Muscle layer of colon (tissue), 2 donors: ENCODE results near the gene RAP1A.
"Not testable (repeated sequence)": the region's sequence is repeated elsewhere in the genome, so short reads cannot be mapped to it uniquely, and the experiment has no call there.

Source experiments
- H3K27ac ChIP-seq: one replicate; pipeline ENCODE4 v1.7.0; 2013; ENCODE audit warnings: low read depth, mild to moderate bottlenecking, low read length, moderate library complexity
- H3K27me3 ChIP-seq, 2 donors: one replicate each; pipeline ENCODE4 v1.7.0; 2013; ENCODE audit warnings: low read length in 2 of 2, mild to moderate bottlenecking in 2 of 2; ENCODE audit not compliant: insufficient read depth in 2 of 2, control insufficient read depth in 1 of 2
- H3K36me3 ChIP-seq: one replicate; pipeline ENCODE4 v1.7.0; 2013; ENCODE audit warnings: mild to moderate bottlenecking, low read length; ENCODE audit not compliant: insufficient read depth
- H3K4me1 ChIP-seq: one replicate; pipeline ENCODE4 v1.7.0; 2013; ENCODE audit warnings: mild to moderate bottlenecking, low read length; ENCODE audit not compliant: insufficient read depth
- H3K4me3 ChIP-seq, 2 donors: one replicate each; pipeline ENCODE4 v1.7.0; 2013; ENCODE audit warnings: low read length in 2 of 2, low read depth in 1 of 2, mild to moderate bottlenecking in 1 of 2, moderate library complexity in 1 of 2
- H3K9ac ChIP-seq: one replicate; pipeline ENCODE4 v1.7.0; 2013; ENCODE audit warnings: low read length
- H3K9me3 ChIP-seq: one replicate; pipeline ENCODE4 v1.7.0; 2013; ENCODE audit warnings: mild to moderate bottlenecking, low read length
- donor health status: abdominal sarcoma.
- donor health status: Adenocarcinoma of cecum.

The RAP1A gene

DNA sequence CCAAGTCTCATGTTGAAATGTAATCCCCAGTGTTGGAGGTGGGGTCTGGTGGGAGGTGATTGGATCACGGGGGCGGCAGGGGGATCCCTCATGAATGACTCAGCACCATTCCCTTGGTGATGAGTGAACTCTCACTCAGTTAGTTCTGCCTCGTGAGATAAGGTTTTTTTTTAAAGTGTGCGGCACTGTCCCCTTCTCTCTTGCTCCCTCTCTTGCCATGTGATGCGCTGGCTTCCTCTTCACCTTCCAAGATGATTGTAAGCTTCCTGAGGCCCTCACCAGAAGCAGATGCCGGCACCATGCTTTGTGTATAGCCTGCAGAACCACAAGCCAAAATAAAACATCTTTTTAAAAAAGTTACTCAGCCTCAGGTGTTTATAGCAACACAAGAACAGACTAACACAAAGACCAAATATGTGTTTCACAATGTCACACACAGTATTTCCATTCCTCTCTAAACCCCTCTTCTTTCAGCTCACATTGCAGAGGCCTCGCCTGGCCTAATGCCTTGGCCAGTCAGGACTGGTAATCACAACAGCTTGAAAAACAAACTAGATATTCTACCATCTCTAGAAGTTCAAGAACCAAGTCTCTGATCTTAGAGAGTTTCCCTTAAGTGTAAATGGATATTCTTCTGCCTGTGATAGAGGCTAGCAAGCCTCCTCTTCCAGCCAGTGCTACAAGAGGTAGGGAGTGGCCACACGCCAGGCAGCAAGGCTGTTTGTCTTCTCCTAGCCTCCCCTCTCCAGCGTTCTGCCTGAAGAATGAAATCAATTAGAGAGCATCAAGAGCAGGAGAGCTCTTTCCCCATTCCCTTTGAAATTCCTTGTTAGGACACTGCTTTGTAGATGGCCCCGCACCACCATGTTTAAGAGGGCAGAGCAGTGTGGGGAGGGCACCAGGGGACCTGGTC, 19.6 kb upstream of the RAP1A start:
- peak overlapping the region; percentile 4 for H3K27ac ChIP-seq
- no peaks in the 10 kb centered on the region for H3K9me3 ChIP-seq
- no peaks in the 10 kb centered on the region for H3K27me3 ChIP-seq
- H3K9ac ChIP-seq, result no peak overlapping the region
- no peaks in the 10 kb centered on the region for H3K36me3 ChIP-seq
- H3K4me3 ChIP-seq, result peak overlapping the region in 1 of 2 donors; percentile 2
- H3K4me1 ChIP-seq, result peaks cover 71% of the 10 kb centered on the region

DNA sequence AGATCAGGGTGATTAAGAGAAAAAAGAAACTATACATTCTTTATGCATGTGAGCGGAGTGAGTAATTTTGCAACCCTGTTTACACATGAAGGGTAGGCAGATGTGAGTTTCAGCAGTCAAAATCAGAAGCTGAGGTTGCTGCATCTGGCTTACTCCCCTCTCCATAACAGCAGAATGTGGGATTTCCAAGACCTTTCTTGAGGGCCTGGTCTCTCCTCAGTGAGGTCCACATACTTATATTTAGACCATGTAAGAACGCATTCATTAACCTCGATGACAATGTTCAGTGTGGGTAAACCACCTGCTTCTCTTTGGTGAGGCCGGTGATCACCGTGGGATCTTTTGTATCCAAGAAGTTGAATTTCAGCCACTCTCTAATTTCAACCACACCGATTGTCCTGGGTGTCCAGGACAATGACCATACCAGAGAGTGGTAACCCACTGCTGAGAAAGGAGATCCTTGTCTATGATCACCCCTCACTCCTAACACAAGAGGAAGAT, 18.7 kb upstream of the RAP1A start:
- Histone ChIP-seq H3K36me3 (no peaks in the 10 kb centered on the region), H3K27ac (no peak overlapping the region), H3K9ac (no peak overlapping the region), H3K9me3 (no peaks in the 10 kb centered on the region), H3K4me3 (no peak overlapping the region), H3K27me3 (no peaks in the 10 kb centered on the region), H3K4me1 (peaks cover 71% of the 10 kb centered on the region)

DNA sequence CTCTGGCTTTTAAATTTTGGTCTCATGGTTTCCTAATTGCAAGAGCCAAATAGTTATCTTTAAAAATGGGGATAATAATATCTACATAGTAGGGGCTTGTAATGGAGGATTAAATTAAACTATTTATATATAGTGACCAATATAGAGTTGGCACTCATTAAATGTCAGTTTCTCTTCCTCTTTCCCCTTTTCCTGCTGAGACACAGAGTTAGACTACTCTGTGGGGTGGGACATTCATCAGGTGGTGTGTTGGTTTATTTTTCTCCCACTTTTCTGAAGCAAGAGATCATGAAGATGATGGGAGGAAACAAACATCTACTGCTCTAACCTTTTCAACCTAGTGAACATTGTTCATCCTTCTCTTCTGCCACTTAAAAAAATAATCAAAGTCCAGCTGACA, 17.3 kb upstream of the RAP1A start:
- no peak overlapping the region for H3K27ac ChIP-seq

GRCh38 chr1:111602974-111603373, 16.6 kb upstream of the RAP1A start:
- no peaks in the 10 kb centered on the region for H3K36me3 ChIP-seq
- no peaks in the 10 kb centered on the region for H3K9me3 ChIP-seq
- no peak overlapping the region for H3K27ac ChIP-seq

More for the DNA sequence above, 17.3 kb upstream of the RAP1A start:
- no peak overlapping the region for H3K4me3 ChIP-seq
- H3K36me3 ChIP-seq, result no peaks in the 10 kb centered on the region
- H3K9me3 ChIP-seq, result no peaks in the 10 kb centered on the region
- peaks cover 66% of the 10 kb centered on the region for H3K4me1 ChIP-seq
- H3K9ac ChIP-seq, result no peak overlapping the region
- no peaks in the 10 kb centered on the region for H3K27me3 ChIP-seq

DNA sequence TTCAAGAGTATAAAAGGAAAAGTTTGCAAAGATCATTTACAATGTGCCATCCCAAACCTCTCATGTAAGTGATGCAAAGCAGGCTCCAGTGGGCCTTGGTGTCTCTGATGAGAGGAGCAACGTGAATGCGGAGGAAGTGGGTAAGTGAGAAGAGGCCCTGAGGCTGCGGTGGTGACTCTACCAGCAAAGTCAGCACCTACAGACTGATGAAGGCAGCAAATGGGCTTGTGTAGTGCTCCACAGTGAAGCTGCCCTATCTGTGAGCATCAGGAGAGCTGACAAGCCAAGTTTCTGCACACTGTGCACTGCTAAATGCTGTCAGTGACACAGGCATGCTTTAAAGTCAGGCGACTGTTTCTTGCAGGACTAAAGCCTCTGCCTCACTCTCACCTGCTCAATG, 15.6 kb upstream of the RAP1A start:
- Histone ChIP-seq H3K9ac (no peak overlapping the region), H3K27ac (peak overlapping the region; percentile 62), H3K27me3 (no peaks in the 10 kb centered on the region), H3K4me1 (peaks cover 58% of the 10 kb centered on the region), H3K4me3 (no peak overlapping the region), H3K36me3 (no peaks in the 10 kb centered on the region), H3K9me3 (no peaks in the 10 kb centered on the region)

More at GRCh38 chr1:111602974-111603373, 16.6 kb upstream of the RAP1A start:
- Histone ChIP-seq H3K4me3 (no peak overlapping the region), H3K4me1 (peaks cover 59% of the 10 kb centered on the region), H3K9ac (no peak overlapping the region), H3K27me3 (no peaks in the 10 kb centered on the region)

GRCh38 chr1:111604931-111605330, 14.7 kb upstream of the RAP1A start:
- Histone ChIP-seq H3K9ac (peak overlapping the region; percentile 21), H3K27me3 (no peaks in the 10 kb centered on the region), H3K4me3 (no peak overlapping the region), H3K4me1 (peaks cover 66% of the 10 kb centered on the region), H3K36me3 (no peaks in the 10 kb centered on the region), H3K9me3 (no peaks in the 10 kb centered on the region), H3K27ac (peak overlapping the region; percentile 62)

DNA sequence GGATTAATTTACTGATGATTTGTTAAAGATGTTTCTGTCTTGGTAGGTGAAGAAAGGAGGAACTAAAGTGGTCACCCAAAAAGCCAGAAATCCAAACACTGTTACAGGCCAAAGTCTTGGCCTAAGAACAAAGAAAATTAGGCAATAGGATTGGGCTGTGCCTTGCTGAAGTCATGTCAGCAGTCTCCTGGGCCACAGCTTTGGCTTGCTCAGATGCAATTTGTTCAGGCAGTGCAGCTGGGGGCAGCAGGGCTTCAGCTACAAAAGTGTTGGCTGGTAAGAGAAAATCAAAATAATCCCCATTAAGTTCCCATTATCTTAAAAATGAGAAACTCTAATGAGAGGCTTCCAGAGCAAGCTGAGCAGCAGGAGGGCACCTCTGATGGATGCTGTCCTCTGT, 14.0 kb upstream of the RAP1A start:
- no peaks in the 10 kb centered on the region for H3K9me3 ChIP-seq
- no peaks in the 10 kb centered on the region for H3K36me3 ChIP-seq
- H3K9ac ChIP-seq, result no peak overlapping the region
- peaks cover 66% of the 10 kb centered on the region for H3K4me1 ChIP-seq
- H3K27me3 ChIP-seq, result no peaks in the 10 kb centered on the region
- H3K4me3 ChIP-seq, result no peak overlapping the region
- H3K27ac ChIP-seq, result peak overlapping the region; percentile 62

DNA sequence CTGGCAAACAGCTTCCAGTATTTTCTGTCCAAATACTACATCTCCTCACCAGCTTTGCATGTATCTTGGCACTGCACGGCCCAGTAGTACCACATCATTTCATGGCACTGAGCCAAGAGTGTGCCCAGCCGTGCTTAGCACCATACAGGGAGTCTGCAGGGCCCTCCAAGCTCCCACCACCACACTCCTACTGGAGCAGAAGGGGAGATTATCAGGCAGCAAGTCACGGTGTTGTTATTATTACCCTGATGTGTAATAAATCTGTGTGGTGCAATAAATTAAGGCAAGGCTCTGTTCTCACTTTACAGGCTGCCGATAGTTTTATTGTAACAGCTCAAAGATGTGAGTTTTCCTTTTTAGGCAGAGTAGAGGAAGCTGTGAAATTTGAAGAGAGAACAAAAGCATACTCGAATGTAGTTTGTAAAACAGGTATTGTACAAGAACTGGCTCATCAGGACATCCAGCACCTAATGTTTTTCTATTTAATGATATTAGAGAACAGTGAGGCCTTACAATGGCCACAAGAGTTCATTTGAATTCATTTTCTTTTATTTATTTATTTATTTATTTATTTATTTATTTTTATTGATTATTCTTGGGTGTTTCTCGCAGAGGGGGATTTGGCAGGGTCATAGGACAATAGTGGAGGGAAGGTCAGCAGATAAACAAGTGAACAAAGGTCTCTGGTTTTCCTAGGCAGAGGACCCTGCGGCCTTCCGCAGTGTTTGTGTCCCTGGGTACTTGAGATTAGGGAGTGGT, 13.0 kb upstream of the RAP1A start:
- Histone ChIP-seq H3K4me1 (peaks cover 72% of the 10 kb centered on the region), H3K27ac (peak overlapping the region; percentile 62)
- H3K9ac ChIP-seq, H3K9me3 ChIP-seq, H3K4me3 ChIP-seq, H3K27me3 ChIP-seq, H3K36me3 ChIP-seq: not testable (repeated sequence)

DNA sequence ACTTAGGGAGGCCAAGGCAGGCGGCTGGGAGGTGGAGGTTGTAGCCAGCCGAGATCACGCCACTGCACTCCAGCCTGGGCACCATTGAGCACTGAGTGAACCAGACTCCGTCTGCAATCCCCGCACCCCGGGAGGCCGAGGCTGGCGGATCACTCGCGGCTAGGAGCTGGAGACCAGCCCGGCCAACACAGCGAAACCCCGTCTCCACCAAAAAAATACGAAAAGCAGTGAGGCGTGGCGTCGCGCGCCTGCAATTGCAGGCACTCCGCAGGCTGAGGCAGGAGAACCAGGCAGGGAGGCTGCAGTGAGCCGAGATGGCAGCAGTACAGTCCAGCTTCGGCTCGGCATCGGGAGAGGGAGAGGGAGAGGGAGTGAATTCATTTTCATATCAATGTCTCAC, 11.1 kb upstream of the RAP1A start:
- H3K27me3 ChIP-seq, H3K9ac ChIP-seq, H3K9me3 ChIP-seq, H3K4me3 ChIP-seq, H3K36me3 ChIP-seq: not testable (repeated sequence)
- peak overlapping the region; percentile 51 for H3K27ac ChIP-seq
- H3K4me1 ChIP-seq, result peaks cover 71% of the 10 kb centered on the region

GRCh38 chr1:111611986-111612385, 7.6 kb upstream of the RAP1A start:
- Histone ChIP-seq H3K4me3 (no peak overlapping the region), H3K27ac (no peak overlapping the region), H3K9ac (no peak overlapping the region), H3K9me3 (no peaks in the 10 kb centered on the region), H3K27me3 (no peaks in the 10 kb centered on the region), H3K4me1 (peaks cover 38% of the 10 kb centered on the region), H3K36me3 (no peaks in the 10 kb centered on the region)

DNA sequence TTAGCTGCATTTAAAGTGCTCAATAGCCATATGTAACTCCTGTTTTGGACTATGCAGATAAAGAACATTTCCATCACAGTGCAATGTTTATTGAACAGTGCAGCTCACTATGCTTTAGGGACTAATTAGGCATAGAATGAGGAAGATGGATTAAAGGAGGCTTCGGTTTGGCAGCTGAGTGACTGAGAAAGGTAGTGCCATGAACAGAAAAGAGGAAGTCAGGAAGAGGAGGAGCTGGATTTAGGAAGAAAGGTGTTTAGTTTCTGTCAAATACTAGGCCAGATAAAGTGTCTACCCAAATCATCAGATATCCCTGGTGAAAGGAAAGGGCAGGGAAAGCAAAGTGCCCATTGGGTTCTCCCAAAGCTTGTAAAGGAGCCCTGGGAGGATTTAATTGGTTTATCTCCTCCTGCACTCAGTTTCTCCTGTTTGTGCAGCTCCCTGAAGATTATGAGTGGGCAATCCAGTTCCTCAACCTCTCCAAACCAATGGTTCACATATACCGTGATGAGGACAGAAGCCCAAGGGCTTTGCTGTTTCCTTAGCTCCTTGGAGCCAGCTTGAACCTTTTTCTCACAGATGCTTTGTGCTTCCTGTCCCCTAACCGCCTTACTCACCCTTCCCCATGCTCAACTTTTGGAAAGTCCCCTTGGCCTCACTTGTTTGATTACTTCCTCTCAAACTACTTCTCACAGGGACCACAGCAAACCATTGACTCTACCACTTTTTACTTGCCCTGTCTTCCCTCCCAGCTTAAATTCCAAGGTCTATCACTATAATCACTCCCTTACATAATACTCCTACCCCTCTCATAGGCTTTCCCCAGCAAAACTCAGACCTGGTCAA, 3.5 kb upstream of the RAP1A start:
- Histone ChIP-seq H3K4me3 (no peak overlapping the region), H3K27me3 (no peaks in the 10 kb centered on the region), H3K9me3 (no peaks in the 10 kb centered on the region), H3K36me3 (no peaks in the 10 kb centered on the region), H3K4me1 (peaks cover 20% of the 10 kb centered on the region), H3K27ac (no peak overlapping the region), H3K9ac (no peak overlapping the region)
